K562 (cell line): Measurements from ENCODE around the gene SLBP. TPM values are rescaled to one million over a fixed set of nuclear protein-coding genes. Genes with fewer than 3 reads are reported as not detected.

ENCODE experiments used
- BRCA1 ChIP-seq, 2 experiments: fragments of 450-650 bp in 1 of 2; sonication (generic) in 1 of 2; formaldehyde crosslinking in 1 of 2; IDR thresholded peaks; 2 replicates each; pipeline versions ENCODE4 v1.5.0 to v1.6.1; 2017 to 2020; ENCODE audit warnings: mild to moderate bottlenecking in 1 of 2, missing genetic modification reagents in 1 of 2
- ESRRB ChIP-seq: fragments of 250-450 bp; sonication (Bioruptor Pico); IDR thresholded peaks from 2 replicates; pipeline ENCODE4 v1.5.0; 2020; ENCODE audit warnings: mild to moderate bottlenecking, moderate library complexity, borderline replicate concordance
- NFRKB ChIP-seq: fragments of 450-650 bp; IDR thresholded peaks from 2 replicates; pipeline ENCODE4 v1.6.1; 2016; ENCODE audit warnings: low read depth
- STAT6 ChIP-seq: sonication (generic); formaldehyde crosslinking; IDR thresholded peaks from 2 replicates; pipeline ENCODE4 v1.8.1; 2023; ENCODE audit warnings: mild to moderate bottlenecking, missing genetic modification reagents
- ZBTB40 ChIP-seq, 2 experiments: fragments of 450-650 bp in 1 of 2; sonication (generic) in 1 of 2; formaldehyde crosslinking in 1 of 2; IDR thresholded peaks; 2 replicates each; pipeline versions ENCODE4 v1.7.1 to v1.9.0; 2016 to 2022; ENCODE audit warnings: inconsistent platforms in 1 of 2, mild to moderate bottlenecking in 1 of 2, missing genetic modification reagents in 1 of 2
- ZNF316 ChIP-seq: fragments of 450-650 bp; IDR thresholded peaks from 2 replicates; pipeline ENCODE4 v1.6.1; 2016
- ZNF717 ChIP-seq: fragments of 250-450 bp; sonication (Bioruptor Pico); IDR thresholded peaks from 2 replicates; pipeline ENCODE4 v1.5.0; 2021
- polyA plus RNA-seq, 8 experiments: library from polyadenylated mRNA; depleted of rRNA in 4 of 8; stranded (reverse) in 5 of 8; unstranded in 3 of 8; fragments of >200 nt; fragmentation: Nextera tagmentation in 2 of 8; fragmentation: Illumina TruSeq in 1 of 8; extraction: Ambion mirVana in 2 of 8; extraction: Trizol in 1 of 8; gene quantifications; 2 replicates each; pipeline versions ENCODE4 v1.2.1 to v1.2.3, GENCODE V29; 2011 to 2014; ENCODE audit warnings: inconsistent platforms in 1 of 8, missing spikeins in 1 of 8
- total RNA-seq, 7 experiments: library from RNA; depleted of rRNA in 6 of 7; stranded (reverse); fragments of >200 nt in 6 of 7; fragmentation: Illumina TruSeq in 2 of 7; extraction: Trizol in 2 of 7; gene quantifications; 2 replicates each; pipeline versions ENCODE4 v1.2.1 to v1.2.3, GENCODE V29; 2011 to 2021; ENCODE audit warnings: low replicate concordance in 1 of 7
- TF ChIP-seq, protein P1 (sequence below): fragments of 250-450 bp; sonication (Bioruptor Pico); IDR thresholded peaks from 2 replicates; pipeline ENCODE4 v1.8.0; 2021; ENCODE audit warnings: mild to moderate bottlenecking, moderate library complexity
- TF ChIP-seq, protein P2 (sequence below), 2 experiments: IDR thresholded peaks; 2 replicates each; pipeline ENCODE4 v1.6.1; 2012; ENCODE audit warnings: improper control_type of control experiment in 2 of 2, low read depth in 2 of 2, low read length in 2 of 2, borderline replicate concordance in 1 of 2

Gene SLBP
- total and polyA plus RNA-seq, 9 of the 15 experiments (the other 6 are each of a cell fraction or from before 2014, with no cell fraction given), result 49.4 to 221 (median 162) TPM

GRCh38 chr4:1720163-1720983, 8.3 kb upstream of the SLBP start (continued):
- TF ChIP-seq STAT6 (CRISPR knock-in tag) (no peak), ESRRB (CRISPR knock-in tag) (no peak), ZNF316 (no peak), BRCA1 (IDR thresholded peaks at IDR 0.05) (no peak), BRCA1 (CRISPR knock-in tag; IDR thresholded peaks at IDR 0.05) (no peak), NFRKB (no peak), ZBTB40 (IDR thresholded peaks at IDR 0.05) (0 out of 2 replicates have a peak, but pooled peaks have one; percentile 18), ZBTB40 (CRISPR knock-in tag; IDR thresholded peaks at IDR 0.05) (no peak), ZNF717 (no peak)
- TF ChIP-seq, protein P1, sequence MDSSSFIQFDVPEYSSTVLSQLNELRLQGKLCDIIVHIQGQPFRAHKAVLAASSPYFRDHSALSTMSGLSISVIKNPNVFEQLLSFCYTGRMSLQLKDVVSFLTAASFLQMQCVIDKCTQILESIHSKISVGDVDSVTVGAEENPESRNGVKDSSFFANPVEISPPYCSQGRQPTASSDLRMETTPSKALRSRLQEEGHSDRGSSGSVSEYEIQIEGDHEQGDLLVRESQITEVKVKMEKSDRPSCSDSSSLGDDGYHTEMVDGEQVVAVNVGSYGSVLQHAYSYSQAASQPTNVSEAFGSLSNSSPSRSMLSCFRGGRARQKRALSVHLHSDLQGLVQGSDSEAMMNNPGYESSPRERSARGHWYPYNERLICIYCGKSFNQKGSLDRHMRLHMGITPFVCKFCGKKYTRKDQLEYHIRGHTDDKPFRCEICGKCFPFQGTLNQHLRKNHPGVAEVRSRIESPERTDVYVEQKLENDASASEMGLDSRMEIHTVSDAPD (CRISPR knock-in tag), result 0 out of 2 replicates have a peak, but pooled peaks have one; percentile 31
- TF ChIP-seq, protein P2, sequence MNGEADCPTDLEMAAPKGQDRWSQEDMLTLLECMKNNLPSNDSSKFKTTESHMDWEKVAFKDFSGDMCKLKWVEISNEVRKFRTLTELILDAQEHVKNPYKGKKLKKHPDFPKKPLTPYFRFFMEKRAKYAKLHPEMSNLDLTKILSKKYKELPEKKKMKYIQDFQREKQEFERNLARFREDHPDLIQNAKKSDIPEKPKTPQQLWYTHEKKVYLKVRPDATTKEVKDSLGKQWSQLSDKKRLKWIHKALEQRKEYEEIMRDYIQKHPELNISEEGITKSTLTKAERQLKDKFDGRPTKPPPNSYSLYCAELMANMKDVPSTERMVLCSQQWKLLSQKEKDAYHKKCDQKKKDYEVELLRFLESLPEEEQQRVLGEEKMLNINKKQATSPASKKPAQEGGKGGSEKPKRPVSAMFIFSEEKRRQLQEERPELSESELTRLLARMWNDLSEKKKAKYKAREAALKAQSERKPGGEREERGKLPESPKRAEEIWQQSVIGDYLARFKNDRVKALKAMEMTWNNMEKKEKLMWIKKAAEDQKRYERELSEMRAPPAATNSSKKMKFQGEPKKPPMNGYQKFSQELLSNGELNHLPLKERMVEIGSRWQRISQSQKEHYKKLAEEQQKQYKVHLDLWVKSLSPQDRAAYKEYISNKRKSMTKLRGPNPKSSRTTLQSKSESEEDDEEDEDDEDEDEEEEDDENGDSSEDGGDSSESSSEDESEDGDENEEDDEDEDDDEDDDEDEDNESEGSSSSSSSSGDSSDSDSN (IDR thresholded peaks at IDR 0.05; ENCODE audit: borderline replicate concordance in 1 of 2, low read depth in 2 of 2, low read length in 2 of 2), result peak; percentile 19 to 61; a peak in 2 of 4 replicates
